ENCODE measurements around the gene LARP1.

DNA sequence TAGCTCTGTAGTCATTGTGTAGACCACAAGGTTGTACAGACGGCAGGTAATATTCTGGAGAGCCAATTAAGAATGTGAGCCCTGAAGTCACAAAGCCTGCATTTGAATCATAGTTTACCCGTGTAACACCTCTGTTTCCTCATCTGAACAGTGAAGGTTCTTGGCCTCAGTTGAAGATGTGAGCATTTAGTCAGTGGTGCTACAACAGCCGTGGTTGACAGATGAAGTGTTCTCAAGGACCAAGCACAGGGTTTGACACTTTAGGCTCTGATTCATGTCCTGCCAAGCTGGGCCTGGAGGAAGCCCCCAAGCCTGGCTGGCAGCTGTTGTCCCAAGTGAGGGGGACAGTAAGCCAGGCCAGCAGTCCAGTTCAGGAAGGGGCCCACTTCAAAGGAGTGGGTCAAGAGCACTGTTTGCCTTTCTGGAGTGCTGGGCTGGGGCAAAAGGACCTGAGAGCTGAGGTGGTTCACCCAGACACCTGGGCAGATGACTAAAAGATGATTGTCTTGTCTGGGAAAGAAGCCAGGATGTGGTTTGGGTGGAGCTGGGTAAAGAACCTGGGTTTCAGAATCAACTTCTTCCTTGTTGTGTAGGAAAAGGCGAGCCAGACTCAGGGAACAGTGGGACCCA, 74.5 kb downstream of the LARP1 start:
- TF ChIP-seq, protein P1, sequence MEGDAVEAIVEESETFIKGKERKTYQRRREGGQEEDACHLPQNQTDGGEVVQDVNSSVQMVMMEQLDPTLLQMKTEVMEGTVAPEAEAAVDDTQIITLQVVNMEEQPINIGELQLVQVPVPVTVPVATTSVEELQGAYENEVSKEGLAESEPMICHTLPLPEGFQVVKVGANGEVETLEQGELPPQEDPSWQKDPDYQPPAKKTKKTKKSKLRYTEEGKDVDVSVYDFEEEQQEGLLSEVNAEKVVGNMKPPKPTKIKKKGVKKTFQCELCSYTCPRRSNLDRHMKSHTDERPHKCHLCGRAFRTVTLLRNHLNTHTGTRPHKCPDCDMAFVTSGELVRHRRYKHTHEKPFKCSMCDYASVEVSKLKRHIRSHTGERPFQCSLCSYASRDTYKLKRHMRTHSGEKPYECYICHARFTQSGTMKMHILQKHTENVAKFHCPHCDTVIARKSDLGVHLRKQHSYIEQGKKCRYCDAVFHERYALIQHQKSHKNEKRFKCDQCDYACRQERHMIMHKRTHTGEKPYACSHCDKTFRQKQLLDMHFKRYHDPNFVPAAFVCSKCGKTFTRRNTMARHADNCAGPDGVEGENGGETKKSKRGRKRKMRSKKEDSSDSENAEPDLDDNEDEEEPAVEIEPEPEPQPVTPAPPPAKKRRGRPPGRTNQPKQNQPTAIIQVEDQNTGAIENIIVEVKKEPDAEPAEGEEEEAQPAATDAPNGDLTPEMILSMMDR (IDR thresholded peaks at IDR 0.05; ENCODE audit: insufficient read depth, low read length, poor library complexity, severe bottlenecking), result no peak
- no peak for TF ChIP-seq EZH2phosphoT487 (conservative IDR thresholded peaks at IDR 0.05; ENCODE audit: low read length)
